ENCODE measurements around the gene ACAP1. TPM values are rescaled to one million over a fixed set of nuclear protein-coding genes. Genes with fewer than 3 reads are reported as not detected.
"Not testable (repeated sequence)": the region's sequence is repeated elsewhere in the genome, so short reads cannot be mapped to it uniquely, and the experiment has no call there.

Gene ACAP1
- total RNA-seq, 6 experiments from 2014 or later, result 3.2 to 6.4 (median 4.9) TPM

DNA sequence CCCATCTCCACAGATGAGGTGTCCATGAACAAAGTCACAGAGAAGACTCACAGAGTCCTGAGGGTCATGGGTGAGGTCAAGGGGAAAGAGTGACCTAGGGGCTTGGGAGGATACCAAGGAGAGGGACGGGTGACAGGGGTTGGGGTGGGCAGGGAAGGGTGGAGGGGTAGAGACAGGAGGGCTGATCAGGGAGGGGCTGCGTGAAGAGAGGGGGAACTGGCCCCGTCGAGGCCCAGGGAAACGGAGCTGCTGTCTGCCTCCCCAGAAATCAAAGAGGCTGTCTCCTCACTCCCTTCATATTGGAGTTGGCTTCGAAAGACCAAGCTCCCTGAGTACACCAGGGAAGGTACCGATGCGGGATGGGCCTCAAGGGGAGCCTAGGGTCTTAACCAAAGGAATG is 19.2 kb downstream of the ACAP1 start:
- no peak for TF ChIP-seq CTCF (IDR thresholded peaks at IDR 0.05)
- Mint-ChIP-seq H3K9me3 (no peaks in the 10 kb centered on the region), H3K36me3 (ENCODE audit: low read depth) (no peaks in the 10 kb centered on the region), H3K4me1 (ENCODE audit: low read depth) (peaks cover 34% of the 10 kb centered on the region), H3K27me3 (ENCODE audit: insufficient read depth) (0 out of 2 replicates have a peak, but pooled peaks cover 2% of the 10 kb centered on the region), H3K27ac (no peak overlapping the region), H3K4me3 (no peak overlapping the region)
- DNase-seq, result no peak

GRCh38 chr17:7356072-7356549 is 19.8 kb downstream of the ACAP1 start:
- Mint-ChIP-seq H3K27me3 (ENCODE audit: insufficient read depth) (0 out of 2 replicates have a peak, but pooled peaks cover 2% of the 10 kb centered on the region), H3K4me1 (ENCODE audit: low read depth) (peaks cover 34% of the 10 kb centered on the region), H3K27ac (no peak overlapping the region), H3K9me3 (no peaks in the 10 kb centered on the region), H3K4me3 (no peak overlapping the region), H3K36me3 (ENCODE audit: low read depth) (no peaks in the 10 kb centered on the region)
- peak; percentile 92 for TF ChIP-seq CTCF (IDR thresholded peaks at IDR 0.05)
- DNase-seq, result peak; percentile 32

- no peaks in the 10 kb centered on the region for H3K9me3 Mint-ChIP-seq
- no peak overlapping the region for H3K27ac Mint-ChIP-seq
- H3K4me3 Mint-ChIP-seq, result no peak overlapping the region
- no peaks in the 10 kb centered on the region for H3K36me3 Mint-ChIP-seq (ENCODE audit: low read depth)
- H3K27me3 Mint-ChIP-seq (ENCODE audit: insufficient read depth), result peaks cover 5% of the 10 kb centered on the region
- no peak for TF ChIP-seq CTCF (IDR thresholded peaks at IDR 0.05)
- H3K4me1 Mint-ChIP-seq (ENCODE audit: low read depth), result peaks cover 34% of the 10 kb centered on the region
- no peak for DNase-seq
Observed at GRCh38 chr17:7356756-7357155, 20.4 kb downstream of the ACAP1 start.

DNA sequence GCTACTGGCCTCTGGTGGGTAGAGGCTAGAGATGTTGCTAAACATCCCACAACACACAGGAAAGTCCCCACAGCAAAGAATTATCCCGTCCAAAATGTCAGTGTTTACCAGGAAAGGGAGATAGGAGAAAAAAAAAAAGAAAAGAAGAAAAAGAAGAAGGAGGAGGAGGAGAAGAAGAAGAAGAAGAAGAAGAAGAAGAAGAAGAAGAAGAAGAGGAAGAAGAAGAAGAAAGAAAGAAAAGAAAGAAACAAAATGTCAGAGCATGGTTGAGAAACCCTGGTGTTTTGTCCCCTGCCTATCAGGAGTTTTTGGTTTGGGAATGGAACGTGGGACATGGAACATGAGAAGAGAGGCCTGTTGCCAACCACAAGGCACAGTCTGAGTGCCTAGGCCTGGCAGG is 21.1 kb downstream of the ACAP1 start:
- H3K27me3 Mint-ChIP-seq (ENCODE audit: insufficient read depth), result peaks cover 6% of the 10 kb centered on the region
- H3K4me1 Mint-ChIP-seq (ENCODE audit: low read depth), result peaks cover 33% of the 10 kb centered on the region
- no peaks in the 10 kb centered on the region for H3K9me3 Mint-ChIP-seq
- no peaks in the 10 kb centered on the region for H3K36me3 Mint-ChIP-seq (ENCODE audit: low read depth)
- no peak for TF ChIP-seq CTCF (IDR thresholded peaks at IDR 0.05)
- DNase-seq, result no peak
- no peak overlapping the region for H3K27ac Mint-ChIP-seq
- H3K4me3 Mint-ChIP-seq, result no peak overlapping the region

DNA sequence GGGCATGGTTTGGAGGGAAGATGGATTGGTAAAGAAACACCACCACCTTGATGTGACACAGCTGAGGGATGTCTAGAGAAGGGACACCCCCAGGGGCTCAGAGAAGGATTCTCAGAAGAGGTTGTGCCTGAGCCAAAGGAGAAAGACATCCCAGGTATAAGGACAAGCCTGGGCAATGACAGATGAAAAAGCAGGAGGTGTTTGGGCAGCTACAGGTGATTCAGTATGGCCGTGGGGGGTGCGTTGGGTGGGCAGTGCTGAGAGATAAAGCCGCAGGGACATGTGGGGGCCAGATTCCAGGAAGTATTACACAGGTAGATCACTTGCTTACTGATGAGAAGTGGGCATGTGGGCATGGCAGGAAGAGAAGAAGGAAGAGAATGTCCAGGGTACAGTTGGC is 25.6 kb downstream of the ACAP1 start:
- TF ChIP-seq CTCF (IDR thresholded peaks at IDR 0.05), result no peak
- no peaks in the 10 kb centered on the region for H3K9me3 Mint-ChIP-seq

GRCh38 chr17:7363311-7363710 is 27.0 kb downstream of the ACAP1 start:
- peaks cover 16% of the 10 kb centered on the region for H3K27me3 Mint-ChIP-seq (ENCODE audit: insufficient read depth)
- no peak overlapping the region for H3K27ac Mint-ChIP-seq
- peak; percentile 39 for DNase-seq

More for the DNA sequence above, 25.6 kb downstream of the ACAP1 start:
- Mint-ChIP-seq H3K4me3 (no peak overlapping the region), H3K27ac (no peak overlapping the region), H3K36me3 (ENCODE audit: low read depth) (no peaks in the 10 kb centered on the region), H3K27me3 (ENCODE audit: insufficient read depth) (peaks cover 11% of the 10 kb centered on the region), H3K4me1 (ENCODE audit: low read depth) (peaks cover 9% of the 10 kb centered on the region)
- DNase-seq, result no peak

DNA sequence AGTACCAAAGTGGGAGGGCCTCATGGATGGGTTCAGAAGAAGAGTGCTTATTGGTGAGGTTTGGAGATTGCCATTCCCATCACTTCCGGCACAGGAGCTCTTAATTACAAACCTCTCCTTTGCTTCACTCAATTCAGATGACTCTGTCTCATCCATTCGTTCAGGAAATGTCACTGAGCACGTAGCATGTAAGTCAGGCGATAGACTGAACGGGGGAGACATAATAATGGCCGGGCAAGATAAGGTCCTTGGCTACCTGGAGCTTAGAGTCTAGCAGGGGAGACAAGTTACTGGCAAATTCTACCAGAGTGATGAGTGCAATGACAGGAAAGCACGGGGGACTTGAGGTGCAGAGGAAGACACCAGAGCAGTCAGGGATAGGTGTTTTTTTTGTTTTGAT is 29.6 kb downstream of the ACAP1 start:
- not testable (repeated sequence) for H3K4me1 Mint-ChIP-seq (ENCODE audit: low read depth); DNase-seq; H3K4me3 Mint-ChIP-seq; H3K36me3 Mint-ChIP-seq (ENCODE audit: low read depth); H3K27ac Mint-ChIP-seq; H3K9me3 Mint-ChIP-seq
- H3K27me3 Mint-ChIP-seq (ENCODE audit: insufficient read depth), result peaks cover 28% of the 10 kb centered on the region

More at GRCh38 chr17:7363311-7363710, 27.0 kb downstream of the ACAP1 start:
- no peak for TF ChIP-seq CTCF (IDR thresholded peaks at IDR 0.05)
- H3K4me3 Mint-ChIP-seq, result no peak overlapping the region
- peaks cover 9% of the 10 kb centered on the region for H3K4me1 Mint-ChIP-seq (ENCODE audit: low read depth)
- no peaks in the 10 kb centered on the region for H3K9me3 Mint-ChIP-seq
- H3K36me3 Mint-ChIP-seq (ENCODE audit: low read depth), result no peaks in the 10 kb centered on the region

Data from HFFc6 (cell line).